Right lobe of liver (tissue), 4 donors: ENCODE data around the gene KIF19.

ENCODE experiments used
- POLR2A ChIP-seq: fragments of 450-650 bp; IDR thresholded peaks from one replicate; pipeline ENCODE4 v1.6.1; 2017; ENCODE audit warnings: antibody characterized with exemption, mild to moderate bottlenecking
- TF ChIP-seq, protein P1 (sequence below), 4 donors: fragments of 200-600 bp in 3 of 4; fragments of 450-650 bp in 1 of 4; IDR thresholded peaks; one replicate each; pipeline versions ENCODE4 v1.5.1 to v1.8.0; 2016 to 2022; ENCODE audit warnings: antibody characterized with exemption in 4 of 4, mild to moderate bottlenecking in 2 of 4
- donor health status: DM: no; HTN: no; CAD: no.
- donor health status: DM: no; HTN: no; CAD: no.
- donor health status: DM: no; HTN: yes; CAD: no.

DNA sequence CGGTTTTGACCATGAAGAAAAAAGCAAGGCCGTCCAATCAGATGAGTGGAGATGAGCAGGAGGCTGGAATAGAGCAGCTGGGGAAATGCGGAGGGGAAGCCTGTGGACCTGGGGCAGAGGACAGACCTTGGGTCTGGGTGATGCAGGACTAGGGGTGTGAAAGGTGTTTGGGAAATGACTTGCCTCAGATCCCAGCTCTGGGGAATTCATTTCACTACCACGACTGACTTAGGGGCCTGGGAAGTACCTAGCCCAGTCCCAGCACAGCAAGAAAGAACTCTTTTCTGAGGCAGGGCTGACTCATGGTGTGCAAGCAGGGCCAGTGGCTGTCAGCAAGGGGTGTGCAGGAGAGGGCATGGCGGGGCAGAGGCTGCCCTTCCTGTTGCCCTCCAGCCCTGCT is 37.2 kb upstream of the KIF19 start:
- TF ChIP-seq, protein P1, sequence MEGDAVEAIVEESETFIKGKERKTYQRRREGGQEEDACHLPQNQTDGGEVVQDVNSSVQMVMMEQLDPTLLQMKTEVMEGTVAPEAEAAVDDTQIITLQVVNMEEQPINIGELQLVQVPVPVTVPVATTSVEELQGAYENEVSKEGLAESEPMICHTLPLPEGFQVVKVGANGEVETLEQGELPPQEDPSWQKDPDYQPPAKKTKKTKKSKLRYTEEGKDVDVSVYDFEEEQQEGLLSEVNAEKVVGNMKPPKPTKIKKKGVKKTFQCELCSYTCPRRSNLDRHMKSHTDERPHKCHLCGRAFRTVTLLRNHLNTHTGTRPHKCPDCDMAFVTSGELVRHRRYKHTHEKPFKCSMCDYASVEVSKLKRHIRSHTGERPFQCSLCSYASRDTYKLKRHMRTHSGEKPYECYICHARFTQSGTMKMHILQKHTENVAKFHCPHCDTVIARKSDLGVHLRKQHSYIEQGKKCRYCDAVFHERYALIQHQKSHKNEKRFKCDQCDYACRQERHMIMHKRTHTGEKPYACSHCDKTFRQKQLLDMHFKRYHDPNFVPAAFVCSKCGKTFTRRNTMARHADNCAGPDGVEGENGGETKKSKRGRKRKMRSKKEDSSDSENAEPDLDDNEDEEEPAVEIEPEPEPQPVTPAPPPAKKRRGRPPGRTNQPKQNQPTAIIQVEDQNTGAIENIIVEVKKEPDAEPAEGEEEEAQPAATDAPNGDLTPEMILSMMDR (IDR thresholded peaks at IDR 0.05) = no peak
- no peak for TF ChIP-seq POLR2A
